ENCODE measurements around the gene VSIG10. TPM values are rescaled to one million over a fixed set of nuclear protein-coding genes. Genes with fewer than 3 reads are reported as not detected.

Gene VSIG10
- total RNA-seq, 1 experiment from 2014 or later, result 97.4 TPM

DNA sequence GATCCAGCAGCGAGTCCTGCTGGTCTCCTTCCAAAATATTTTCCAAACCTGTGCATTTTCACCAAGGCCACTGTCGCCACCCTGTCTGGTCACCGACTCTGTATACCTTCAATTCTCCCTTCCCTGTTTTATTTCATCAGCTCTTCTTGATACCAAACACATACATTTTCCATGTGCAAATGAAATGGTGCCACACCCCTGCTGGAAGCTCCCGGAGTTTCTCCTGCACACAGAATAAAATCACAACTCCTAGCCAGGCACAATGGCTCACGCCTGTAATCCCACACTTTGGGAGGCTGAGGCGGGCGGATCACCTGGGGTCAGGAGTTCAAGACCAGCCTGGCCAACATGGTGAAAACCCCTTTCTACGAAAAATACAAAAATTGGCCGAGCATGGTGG, 14.0 kb downstream of the VSIG10 start:
- Histone ChIP-seq H3K27me3 (ENCODE audit: insufficient read depth, low read length) (no peaks in the 10 kb centered on the region), H3T11ph (ENCODE audit: low read length) (no peak overlapping the region), H3K9me3 (ENCODE audit: control insufficient read depth, low read depth, low read length) (no peaks in the 10 kb centered on the region), H3K23ac (ENCODE audit: insufficient read length, low read depth, low read length) (no peak overlapping the region), H3K56ac (ENCODE audit: insufficient read length, low read depth, low read length) (no peak overlapping the region), H3K27ac (ENCODE audit: insufficient read length, low read depth, low read length) (no peak overlapping the region), H3K79me1 (ENCODE audit: insufficient read depth, low read depth, low read length, poor library complexity, severe bottlenecking) (no peaks in the 10 kb centered on the region), H4K20me1 (ENCODE audit: control insufficient read depth, insufficient read depth, insufficient read length) (no peaks in the 10 kb centered on the region), H3K4me1 (ENCODE audit: insufficient read depth, low read length) (no peaks in the 10 kb centered on the region), H2BK120ac (ENCODE audit: low read depth, low read length, poor library complexity, severe bottlenecking) (no peak overlapping the region), H2BK5ac (ENCODE audit: insufficient read length, low read length) (no peak overlapping the region), H3K9ac (ENCODE audit: extremely low read depth, insufficient read length, low read length) (no peak overlapping the region), H2AK5ac (ENCODE audit: insufficient read length, low read length) (no peak overlapping the region), H4K8ac (replicated peaks; ENCODE audit: insufficient read length, low read depth, low read length) (no peak overlapping the region), H3K79me2 (ENCODE audit: insufficient read depth, low read length) (no peaks in the 10 kb centered on the region; the same call in 1 of the 2 replicates), H3K23me2 (ENCODE audit: insufficient read length, low read depth, low read length, poor library complexity, severe bottlenecking) (no peaks in the 10 kb centered on the region), H2BK20ac (ENCODE audit: low read depth, low read length, poor library complexity, severe bottlenecking) (no peak overlapping the region), H3K4me2 (ENCODE audit: insufficient read depth, insufficient read length, low read length) (no peak overlapping the region), H4K5ac (ENCODE audit: insufficient read length, low read depth, low read length) (no peak overlapping the region), H4K91ac (ENCODE audit: insufficient read length, low read depth, low read length) (no peak overlapping the region), H2AFZ (ENCODE audit: low read length) (no peak overlapping the region), H3K14ac (ENCODE audit: insufficient read depth, low read length) (no peak overlapping the region), H2BK12ac (ENCODE audit: insufficient read length, low read depth, low read length) (no peak overlapping the region), H3K4ac (ENCODE audit: low read depth, low read length) (no peak overlapping the region), H3K18ac (ENCODE audit: insufficient read length, low read depth, low read length) (no peak overlapping the region), H2BK15ac (ENCODE audit: low read depth, low read length) (no peak overlapping the region)
- peaks cover 30 to 76% (median 34%) of the 10 kb centered on the region in 3 experiments for H3K36me3 Mint-ChIP-seq (ENCODE audit: insufficient read depth in 1 of 3, low read depth in 3 of 3)
- DNase-seq, result no peak
- no peaks in the 10 kb centered on the region for H3K27me3 Mint-ChIP-seq (ENCODE audit: low read depth)
- WGBS (ENCODE audit: extremely low coverage, insufficient read length, low lambda C conversion rate), result no CpG with 5 or more reads among the region's 9 CpGs
- peak overlapping the region in 2 of 3 experiments; percentile 1 to 78; a peak in 3 of 7 replicates for H3K27ac Mint-ChIP-seq
- H3K4me1 Mint-ChIP-seq, result 0 out of 4 replicates have a peak, but pooled peaks cover 0 to 3% of the 10 kb centered on the region in 2 experiments
- no peak overlapping the region for H3K4me3 Mint-ChIP-seq
- no peaks in the 10 kb centered on the region for H3K9me3 Mint-ChIP-seq
- TF ChIP-seq, protein P1, sequence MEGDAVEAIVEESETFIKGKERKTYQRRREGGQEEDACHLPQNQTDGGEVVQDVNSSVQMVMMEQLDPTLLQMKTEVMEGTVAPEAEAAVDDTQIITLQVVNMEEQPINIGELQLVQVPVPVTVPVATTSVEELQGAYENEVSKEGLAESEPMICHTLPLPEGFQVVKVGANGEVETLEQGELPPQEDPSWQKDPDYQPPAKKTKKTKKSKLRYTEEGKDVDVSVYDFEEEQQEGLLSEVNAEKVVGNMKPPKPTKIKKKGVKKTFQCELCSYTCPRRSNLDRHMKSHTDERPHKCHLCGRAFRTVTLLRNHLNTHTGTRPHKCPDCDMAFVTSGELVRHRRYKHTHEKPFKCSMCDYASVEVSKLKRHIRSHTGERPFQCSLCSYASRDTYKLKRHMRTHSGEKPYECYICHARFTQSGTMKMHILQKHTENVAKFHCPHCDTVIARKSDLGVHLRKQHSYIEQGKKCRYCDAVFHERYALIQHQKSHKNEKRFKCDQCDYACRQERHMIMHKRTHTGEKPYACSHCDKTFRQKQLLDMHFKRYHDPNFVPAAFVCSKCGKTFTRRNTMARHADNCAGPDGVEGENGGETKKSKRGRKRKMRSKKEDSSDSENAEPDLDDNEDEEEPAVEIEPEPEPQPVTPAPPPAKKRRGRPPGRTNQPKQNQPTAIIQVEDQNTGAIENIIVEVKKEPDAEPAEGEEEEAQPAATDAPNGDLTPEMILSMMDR (conservative IDR thresholded peaks at IDR 0.05), result no peak

All from H9 (cell line).